PC-9 (cell line): ENCODE measurements around the gene KRTAP9-6. TPM values are rescaled to one million over a fixed set of nuclear protein-coding genes. Genes with fewer than 3 reads are reported as not detected.

Experiments
- BruUV-seq: library from RNA; stranded (reverse); fragments of 400-500 nt; replicated peaks from 2 replicates; lab custom pipeline; 2021; lab: Mats Ljungman, UMichigan
- CTCF ChIA-PET: fragments of 300-600 bp; sonication (Branson Sonifier 250); formaldehyde crosslinking; loops from one replicate; lab custom pipeline; 2022; ENCODE audit warnings: antibody characterized with exemption; lab: Charles Lee
- POLR2A ChIA-PET: fragments of 300-600 bp; sonication (Branson Sonifier 250); formaldehyde crosslinking; loops from one replicate; lab custom pipeline; 2022; ENCODE audit warnings: antibody characterized with exemption; ENCODE audit not compliant: unreplicated experiment; lab: Charles Lee
- DNase-seq, 2 experiments: peaks; one replicate each; pipeline versions ENCODE4 v3.0.0 to v3.0.0-alpha.2; 2015 to 2022; ENCODE audit warnings: mixed read lengths in 1 of 2
- H2AFZ ChIP-seq: fragments of 200-600 bp; sonication (generic); 2 replicates; pipeline ENCODE4 v1.8.1; 2017; ENCODE audit warnings: antibody characterized with exemption
- H3F3A ChIP-seq: fragments of 200-600 bp; sonication (generic); 2 replicates; pipeline ENCODE4 v1.8.1; 2017; ENCODE audit warnings: antibody characterized with exemption, mild to moderate bottlenecking, low read depth; ENCODE audit not compliant: insufficient read depth
- H3K27ac ChIP-seq: fragments of 200-600 bp; sonication (generic); 2 replicates; pipeline ENCODE4 v1.6.1; 2016; ENCODE audit warnings: mixed run types
- H3K27me3 ChIP-seq: fragments of 200-600 bp; sonication (generic); 2 replicates; pipeline ENCODE4 v1.6.1; 2016; ENCODE audit warnings: low read depth, mixed run types; ENCODE audit not compliant: insufficient read depth
- H3K36me3 ChIP-seq: fragments of 200-600 bp; sonication (generic); 2 replicates; pipeline ENCODE4 v1.6.1; 2016; ENCODE audit warnings: low read depth, mixed run types
- H3K4me1 ChIP-seq: fragments of 200-600 bp; sonication (generic); replicated peaks from 2 replicates; pipeline ENCODE4 v1.6.1; 2016; ENCODE audit warnings: mixed run types; ENCODE audit not compliant: insufficient read depth
- H3K4me2 ChIP-seq: fragments of 200-600 bp; sonication (generic); 2 replicates; pipeline ENCODE4 v1.6.1; 2017; ENCODE audit warnings: mixed run types
- H3K4me3 ChIP-seq: fragments of 200-600 bp; sonication (generic); 2 replicates; pipeline ENCODE4 v1.6.1; 2016; ENCODE audit warnings: mixed run types
- H3K79me2 ChIP-seq: fragments of 200-600 bp; sonication (generic); 2 replicates; pipeline ENCODE4 v1.6.1; 2017; ENCODE audit warnings: low read depth, mixed run types
- H3K9me2 ChIP-seq: fragments of 200-600 bp; sonication (generic); 2 replicates; pipeline ENCODE4 v1.8.1; 2017; ENCODE audit warnings: mild to moderate bottlenecking; ENCODE audit not compliant: insufficient read depth
- H3K9me3 ChIP-seq: fragments of 200-600 bp; sonication (generic); 2 replicates; pipeline ENCODE4 v1.8.1; 2016; ENCODE audit warnings: low read depth; ENCODE audit not compliant: insufficient read depth
- H4K20me1 ChIP-seq: fragments of 200-600 bp; sonication (generic); 2 replicates; pipeline ENCODE4 v1.8.1; 2017; ENCODE audit not compliant: insufficient read depth
- CTCF ChIP-seq: fragments of 200-600 bp; sonication (generic); conservative IDR thresholded peaks from 2 replicates; pipeline ENCODE4 v1.6.1; 2017; ENCODE audit warnings: mixed run types, antibody characterized with exemption, mild to moderate bottlenecking, moderate library complexity
- EZH2 ChIP-seq: fragments of 200-600 bp; sonication (generic); IDR thresholded peaks from 2 replicates; pipeline ENCODE4 v1.8.0; 2017; ENCODE audit warnings: antibody characterized with exemption, low read depth
- intact Hi-C: fragments of 100-400 bp; cut with micrococcal nuclease; formaldehyde crosslinking; loops from one replicate; pipeline ENCODE4 v1.10.0; 2022; ENCODE audit not compliant: unreplicated experiment
- total RNA-seq: library from RNA; stranded (reverse); gene quantifications from 2 replicates; pipeline ENCODE4 v1.2.3, GENCODE V29; 2021

The KRTAP9-6 gene
- total RNA-seq, 1 experiment from 2014 or later = not detected

DNA sequence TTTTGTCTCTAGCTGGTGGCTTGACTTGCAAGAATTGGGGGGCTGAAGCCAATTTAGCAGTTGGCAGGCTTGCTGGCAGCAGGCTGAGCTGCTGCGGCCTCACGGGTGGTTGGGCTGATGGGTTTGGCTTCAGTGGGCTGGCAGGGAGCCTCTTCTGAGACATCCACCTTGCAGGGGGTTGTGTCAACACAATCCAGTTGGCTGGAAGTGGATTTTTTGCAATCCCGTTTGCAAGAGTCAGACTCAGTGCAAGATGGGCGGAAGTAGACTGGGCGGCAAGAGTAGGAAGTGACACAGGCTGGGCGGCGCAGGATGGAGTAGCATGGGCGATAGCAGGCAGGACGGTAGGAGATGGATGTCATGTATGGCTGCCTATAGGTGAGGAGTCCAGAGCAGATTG is 42.5 kb downstream of the KRTAP9-6 start:
- H3K27me3 ChIP-seq = no peaks in the 10 kb centered on the region
- no peak for TF ChIP-seq EZH2
- TF ChIP-seq CTCF = no peak

DNA sequence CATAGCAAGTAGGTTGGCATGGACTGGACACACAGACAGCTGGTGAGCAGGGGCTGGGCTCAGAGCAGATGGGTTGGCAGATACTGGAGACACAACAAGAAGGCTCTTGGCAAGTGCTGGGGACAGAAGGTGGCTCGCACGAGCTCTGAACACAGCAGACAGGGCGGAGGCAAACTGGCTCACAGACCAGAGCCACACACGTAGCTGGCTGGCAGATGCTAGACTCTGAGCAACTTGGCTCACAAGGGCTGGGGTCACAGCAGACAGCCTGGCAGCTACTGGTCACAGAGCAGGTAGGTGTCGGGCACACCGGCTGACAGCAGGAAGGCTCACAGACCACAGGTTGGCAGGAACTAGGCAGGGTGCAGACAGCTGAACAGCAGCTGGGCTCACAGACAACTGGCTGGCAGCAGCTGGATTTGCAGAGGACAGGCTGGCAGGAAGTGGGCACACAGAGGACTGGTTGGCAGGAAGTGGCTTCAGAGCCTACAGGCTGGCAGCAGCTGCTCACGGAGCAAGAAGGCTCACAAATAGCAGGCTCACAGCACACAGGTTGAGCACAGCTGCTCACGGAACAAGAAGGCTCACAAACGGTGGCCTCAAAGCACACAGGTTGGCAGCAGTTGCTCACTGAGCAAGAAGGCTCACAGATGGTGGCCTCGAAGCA is 43.2 kb downstream of the KRTAP9-6 start:
- H3K4me3 ChIP-seq = no peak overlapping the region
- no peaks in the 10 kb centered on the region for H3F3A ChIP-seq
- H3K27ac ChIP-seq = no peak overlapping the region
- H3K79me2 ChIP-seq = no peaks in the 10 kb centered on the region
- no peaks in the 10 kb centered on the region for H3K9me2 ChIP-seq
- no peaks in the 10 kb centered on the region for H4K20me1 ChIP-seq
- no peak for DNase-seq
- intact Hi-C loops = no loop called here
- H2AFZ ChIP-seq = no peak overlapping the region
- TF ChIP-seq EZH2 (no peak), CTCF (no peak)
- POLR2A ChIA-PET = no interaction called here
- BruUV-seq = no TSS peak
- no peaks in the 10 kb centered on the region for H3K36me3 ChIP-seq
- no peaks in the 10 kb centered on the region for H3K4me1 ChIP-seq
- no peaks in the 10 kb centered on the region for H3K27me3 ChIP-seq
- no peaks in the 10 kb centered on the region for H3K9me3 ChIP-seq
- CTCF ChIA-PET = no interaction called here
- H3K4me2 ChIP-seq = no peak overlapping the region

More for the DNA sequence above, 42.5 kb downstream of the KRTAP9-6 start:
- POLR2A ChIA-PET = no interaction called here
- Histone ChIP-seq H3F3A (no peaks in the 10 kb centered on the region), H3K36me3 (no peaks in the 10 kb centered on the region), H3K27ac (no peak overlapping the region), H4K20me1 (no peaks in the 10 kb centered on the region), H3K4me3 (no peak overlapping the region), H3K79me2 (no peaks in the 10 kb centered on the region), H3K9me3 (no peaks in the 10 kb centered on the region), H3K4me1 (no peaks in the 10 kb centered on the region), H3K9me2 (no peaks in the 10 kb centered on the region), H2AFZ (no peak overlapping the region), H3K4me2 (no peak overlapping the region)
- no TSS peak for BruUV-seq
- intact Hi-C loops = no loop called here
- CTCF ChIA-PET = no interaction called here
- no peak for DNase-seq

- no peaks in the 10 kb centered on the region for H3K36me3 ChIP-seq
- no TSS peak for BruUV-seq
- intact Hi-C loops = no loop called here
- H3K9me2 ChIP-seq = no peaks in the 10 kb centered on the region
- H4K20me1 ChIP-seq = no peaks in the 10 kb centered on the region
- H3K27ac ChIP-seq = no peak within 1 kb of the TSS
- H3K27me3 ChIP-seq = no peaks in the 10 kb centered on the region
- TF ChIP-seq CTCF (no peak), EZH2 (no peak)
- H2AFZ ChIP-seq = no peak within 1 kb of the TSS
- POLR2A ChIA-PET = no interaction called here
- no peak within 1 kb of the TSS for H3K4me3 ChIP-seq
- no peaks in the 10 kb centered on the region for H3K9me3 ChIP-seq
- CTCF ChIA-PET = no interaction called here
- H3K4me2 ChIP-seq = no peak within 1 kb of the TSS
- DNase-seq = no peak
- H3F3A ChIP-seq = no peaks in the 10 kb centered on the region
- no peaks in the 10 kb centered on the region for H3K4me1 ChIP-seq
- no peaks in the 10 kb centered on the region for H3K79me2 ChIP-seq
Measured at GRCh38 chr17:41308918-41309359, 43.8 kb downstream of the KRTAP9-6 start, which contains the start of gene KRTAP16-1. TSS of gene KRTAP16-1 (minus strand) at chr17:41309309. CDS start at chr17:41309253, 56 bp downstream.
